Esophagus squamous epithelium (tissue), 5 donors: ENCODE data around the gene INHA. TPM values are rescaled to one million over a fixed set of nuclear protein-coding genes. Genes with fewer than 3 reads are reported as not detected.

Experiments
- DNase-seq: peaks from one replicate; lab custom pipeline; 2025; lab: John Stamatoyannopoulos, UW
- H3K27ac ChIP-seq, 4 donors: fragments of 200-600 bp; sonication (generic); one replicate each; pipeline ENCODE4 v1.5.1; 2016 to 2019; ENCODE audit warnings: mild to moderate bottlenecking in 1 of 4
- H3K27me3 ChIP-seq, 4 donors: fragments of 200-600 bp; sonication (generic); 1 replicate in 3 of 4; 2 replicates in 1 of 4; pipeline versions ENCODE4 v1.5.1 to v1.6.0; 2017 to 2021; ENCODE audit warnings: antibody characterized with exemption in 1 of 4
- H3K36me3 ChIP-seq, 3 donors: fragments of 200-600 bp; sonication (generic); one replicate each; pipeline ENCODE4 v1.5.1; 2016 to 2019
- H3K4me1 ChIP-seq, 3 donors: fragments of 200-600 bp; sonication (generic); one replicate each; pipeline ENCODE4 v1.5.1; 2017 to 2019
- H3K4me3 ChIP-seq, 4 donors: fragments of 200-600 bp; sonication (generic); 1 replicate in 3 of 4; 2 replicates in 1 of 4; pipeline ENCODE4 v1.5.1; 2016 to 2019; ENCODE audit warnings: mild to moderate bottlenecking in 2 of 4, moderate library complexity in 1 of 4
- H3K9me3 ChIP-seq, 3 donors: fragments of 200-600 bp; sonication (generic); one replicate each; pipeline ENCODE4 v1.5.1; 2016 to 2019
- POLR2A ChIP-seq, 4 donors: fragments of 450-650 bp; IDR thresholded peaks; one replicate each; pipeline ENCODE4 v1.6.1; 2017; ENCODE audit warnings: antibody characterized with exemption in 4 of 4, mild to moderate bottlenecking in 4 of 4, moderate library complexity in 3 of 4
- WGBS, 2 donors: methylation state at CpG; one replicate each; pipeline ENCODE4 v1.1.5; 2018; 5-methylcytosine and 5-hydroxymethylcytosine counted together
- intact Hi-C: fragments of 100-400 bp; cut with DNase I; formaldehyde crosslinking; loops from one replicate; pipeline ENCODE4 v1.15.0; 2022
- small RNA-seq, 4 donors: library from RNA; depleted of rRNA; stranded (forward); fragments of <200 nt; gene quantifications; one replicate each; pipeline ENCODE3, GENCODE V24; 2016
- total RNA-seq, 4 donors: library from RNA; depleted of rRNA; stranded (reverse); fragments of >200 nt; gene quantifications; one replicate each; pipeline ENCODE4 v1.1.0, GENCODE V29; 2016
- TF ChIP-seq, protein P1 (sequence below), 6 experiments: fragments of 450-650 bp in 4 of 6; fragments of 200-600 bp in 2 of 6; sonication (generic) in 2 of 6; IDR thresholded peaks; one replicate each; pipeline ENCODE4 v1.5.1; 2016 to 2019; ENCODE audit warnings: antibody characterized with exemption in 6 of 6, mild to moderate bottlenecking in 4 of 6, moderate library complexity in 4 of 6
- donor health status: DM: yes; HTN: yes; CAD: no.

INHA gene
- total RNA-seq, 4 donors from 2014 or later: not detected

DNA sequence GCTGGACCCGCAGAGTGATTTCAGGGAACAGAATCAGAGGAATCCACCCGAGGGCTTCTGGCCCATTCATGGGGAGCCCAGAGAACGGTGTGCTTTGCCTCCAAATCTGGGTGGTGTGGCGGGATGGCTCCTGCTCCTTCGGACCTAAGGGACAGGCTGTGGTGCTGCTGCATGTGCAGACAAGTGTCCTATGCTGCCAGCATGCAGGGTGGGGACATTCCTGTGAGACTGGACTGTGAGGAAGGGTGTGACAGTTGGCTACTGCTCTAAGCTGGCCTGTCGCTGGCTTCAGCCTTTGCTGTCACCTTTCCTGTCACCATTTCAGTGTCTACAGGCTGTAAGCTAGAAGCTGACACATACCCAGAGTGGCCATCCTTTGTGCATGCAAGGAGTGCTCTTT lies 52.5 kb downstream of the INHA start:
- H3K27ac ChIP-seq: no peak overlapping the region
- H3K27me3 ChIP-seq: peaks cover 0 to 34% (median 0%) of the 10 kb centered on the region in 4 donors
- H3K9me3 ChIP-seq: no peaks in the 10 kb centered on the region
- TF ChIP-seq POLR2A (IDR thresholded peaks at IDR 0.05): no peak
- TF ChIP-seq, protein P1, sequence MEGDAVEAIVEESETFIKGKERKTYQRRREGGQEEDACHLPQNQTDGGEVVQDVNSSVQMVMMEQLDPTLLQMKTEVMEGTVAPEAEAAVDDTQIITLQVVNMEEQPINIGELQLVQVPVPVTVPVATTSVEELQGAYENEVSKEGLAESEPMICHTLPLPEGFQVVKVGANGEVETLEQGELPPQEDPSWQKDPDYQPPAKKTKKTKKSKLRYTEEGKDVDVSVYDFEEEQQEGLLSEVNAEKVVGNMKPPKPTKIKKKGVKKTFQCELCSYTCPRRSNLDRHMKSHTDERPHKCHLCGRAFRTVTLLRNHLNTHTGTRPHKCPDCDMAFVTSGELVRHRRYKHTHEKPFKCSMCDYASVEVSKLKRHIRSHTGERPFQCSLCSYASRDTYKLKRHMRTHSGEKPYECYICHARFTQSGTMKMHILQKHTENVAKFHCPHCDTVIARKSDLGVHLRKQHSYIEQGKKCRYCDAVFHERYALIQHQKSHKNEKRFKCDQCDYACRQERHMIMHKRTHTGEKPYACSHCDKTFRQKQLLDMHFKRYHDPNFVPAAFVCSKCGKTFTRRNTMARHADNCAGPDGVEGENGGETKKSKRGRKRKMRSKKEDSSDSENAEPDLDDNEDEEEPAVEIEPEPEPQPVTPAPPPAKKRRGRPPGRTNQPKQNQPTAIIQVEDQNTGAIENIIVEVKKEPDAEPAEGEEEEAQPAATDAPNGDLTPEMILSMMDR (IDR thresholded peaks at IDR 0.05): no peak
- no peak overlapping the region for H3K4me3 ChIP-seq
- DNase-seq: no peak
- no peaks in the 10 kb centered on the region for H3K36me3 ChIP-seq
- intact Hi-C loops: no loop called here
- 60 to 83% methylated on average over 3 to 4 of the region's 6 CpGs for WGBS, 2 donors
- H3K4me1 ChIP-seq: peaks cover 6 to 14% (median 11%) of the 10 kb centered on the region in 3 donors

DNA sequence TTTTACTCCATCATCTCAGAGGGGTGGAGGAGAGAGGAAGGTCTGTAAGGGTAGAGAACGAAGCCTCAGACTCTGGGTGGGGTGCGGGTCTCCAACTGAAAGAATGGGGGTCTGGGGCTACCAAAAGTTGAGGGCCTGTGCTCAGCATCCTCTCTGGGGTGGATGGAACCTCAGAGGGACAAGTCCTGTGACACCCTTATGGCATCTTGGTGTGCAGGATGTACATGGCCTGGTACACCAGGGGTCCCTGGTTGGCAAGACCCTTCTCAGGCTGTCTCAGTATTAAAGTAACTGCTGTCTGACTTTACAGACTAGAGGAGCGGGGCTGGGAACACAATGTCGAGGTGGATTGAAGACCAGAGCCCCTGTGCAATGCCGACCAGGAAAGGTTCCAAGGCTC lies 53.1 kb downstream of the INHA start:
- DNase-seq: no peak
- TF ChIP-seq POLR2A (IDR thresholded peaks at IDR 0.05): no peak
- TF ChIP-seq, protein P1 (IDR thresholded peaks at IDR 0.05): no peak
- no peak overlapping the region for H3K27ac ChIP-seq
- H3K27me3 ChIP-seq: peaks cover 0 to 34% (median 0%) of the 10 kb centered on the region in 4 donors
- H3K36me3 ChIP-seq: no peaks in the 10 kb centered on the region
- WGBS, 2 donors: 76 to 93% methylated on average over 4 to 5 of the region's 5 CpGs
- H3K4me1 ChIP-seq: peaks cover 6 to 14% (median 11%) of the 10 kb centered on the region in 3 donors
- no peaks in the 10 kb centered on the region for H3K9me3 ChIP-seq
- intact Hi-C loops: no loop called here
- H3K4me3 ChIP-seq: no peak overlapping the region

Small RNA genes within 50 kb of the gene (small RNA-seq; reads per million reads assigned to genes)
- gene MIR3132 (0 to 0.07 (median 0) reads per million in 4 donors), gene RN7SKP213 (0 reads per million in 4 donors)

Other genes with a start within 250 kb of the INHA start
- not detected for gene RESP18, start 239.6 kb upstream of the INHA start, total RNA-seq
- gene DNPEP, start 184.4 kb upstream of the INHA start, total RNA-seq: 10 to 100 TPM; 36.7 to 82.4 (median 39.5) TPM
- gene DES, start 153.9 kb upstream of the INHA start, total RNA-seq: 1,000 to 10,000 TPM in 1 of 4 donors, 100 to 1,000 TPM in 3; 120 to 2,698 (median 303) TPM
- gene SPEG, start 137.5 kb upstream of the INHA start, total RNA-seq: 10 to 100 TPM in 1 of 4 donors, 1 to 10 TPM in 3; 3.8 to 29.0 (median 5.0) TPM
- gene GMPPA, start 73.4 kb upstream of the INHA start, total RNA-seq: 10 to 100 TPM; 18.1 to 31.1 (median 26.4) TPM
- not detected for gene ASIC4, start 57.8 kb upstream of the INHA start, total RNA-seq
- gene CHPF, start 28.5 kb upstream of the INHA start, total RNA-seq: 10 to 100 TPM; 40.4 to 56.6 (median 52.6) TPM
- under 1 TPM; 0.62 to 0.87 (median 0.78) TPM for gene TMEM198, start 28.3 kb upstream of the INHA start, total RNA-seq
- 10 to 100 TPM in 3 of 4 donors, 1 to 10 TPM in 1; 7.0 to 38.9 (median 16.0) TPM for gene OBSL1, start 771 bp upstream of the INHA start, total RNA-seq
- gene STK11IP, start 25.5 kb downstream of the INHA start, total RNA-seq: 10 to 100 TPM; 12.3 to 21.3 (median 14.4) TPM
- 1 to 10 TPM; 1.1 to 4.0 (median 2.2) TPM for gene SLC4A3, start 55.3 kb downstream of the INHA start, total RNA-seq